GM12878 (cell line): Measurements from ENCODE around the gene FOXG1.

Experiments
- ATF2 ChIP-seq: IDR thresholded peaks from 2 replicates; pipeline ENCODE4 v1.6.1; 2012; ENCODE audit warnings: low read length, inconsistent platforms
- BACH1 ChIP-seq: fragments of 450-650 bp; IDR thresholded peaks from 2 replicates; pipeline ENCODE4 v1.6.1; 2017; ENCODE audit warnings: mild to moderate bottlenecking, borderline replicate concordance
- CBFB ChIP-seq: IDR thresholded peaks from 2 replicates; pipeline ENCODE4 v1.6.1; 2016; ENCODE audit warnings: antibody characterized with exemption, low read depth
- CEBPB ChIP-seq, 2 experiments: fragments of 150-350 bp in 1 of 2; IDR thresholded peaks; 2 replicates each; pipeline ENCODE4 v1.6.1; 2012 to 2014; ENCODE audit warnings: low read depth in 2 of 2, low read length in 2 of 2, borderline replicate concordance in 1 of 2, inconsistent platforms in 1 of 2
- CTCF ChIP-seq, 3 experiments: IDR thresholded peaks in 2 of 3; conservative IDR thresholded peaks in 1 of 3; 2 replicates each; pipeline ENCODE4 v1.5.1; 2011; ENCODE audit warnings: low read depth in 3 of 3, low read length in 3 of 3, mild to moderate bottlenecking in 3 of 3, control low read depth in 2 of 3, moderate library complexity in 2 of 3, inconsistent platforms in 1 of 3, mixed read lengths in 1 of 3; ENCODE audit not compliant: control insufficient read depth in 2 of 3, insufficient read depth in 1 of 3; ENCODE audit errors: extremely low read depth in 1 of 3
- ETV6 ChIP-seq, 2 experiments: fragments of 450-650 bp in 1 of 2; IDR thresholded peaks in 1 of 2; conservative IDR thresholded peaks in 1 of 2; 2 replicates each; pipeline ENCODE4 v1.6.1; 2014; ENCODE audit warnings: antibody characterized with exemption in 1 of 2, borderline replicate concordance in 1 of 2, low read depth in 1 of 2, mild to moderate bottlenecking in 1 of 2, moderate library complexity in 1 of 2
- GABPA ChIP-seq: IDR thresholded peaks from 2 replicates; pipeline ENCODE4 v1.6.1; 2014; ENCODE audit warnings: antibody characterized with exemption, low read depth, mild to moderate bottlenecking, inconsistent platforms
- GATAD2B ChIP-seq: fragments of 450-650 bp; conservative IDR thresholded peaks from 2 replicates; pipeline ENCODE4 v1.6.1; 2017; ENCODE audit warnings: low read depth, mild to moderate bottlenecking, moderate library complexity
- MXI1 ChIP-seq: fragments of 150-350 bp; IDR thresholded peaks from 2 replicates; pipeline ENCODE4 v1.6.1; 2011; ENCODE audit warnings: low read depth, mild to moderate bottlenecking, inconsistent platforms, low read length, improper control_type of control experiment
- NFIC ChIP-seq: IDR thresholded peaks from 2 replicates; pipeline ENCODE4 v1.6.1; 2012; ENCODE audit warnings: low read depth, mild to moderate bottlenecking, inconsistent platforms, low read length, moderate library complexity
- NR2C2 ChIP-seq: IDR thresholded peaks from 2 replicates; pipeline ENCODE4 v1.6.1; 2011; ENCODE audit warnings: borderline replicate concordance, low read depth; ENCODE audit not compliant: control insufficient read depth, insufficient read length
- NR2F1 ChIP-seq: fragments of 450-650 bp; conservative IDR thresholded peaks from 2 replicates; pipeline ENCODE4 v1.6.1; 2017; ENCODE audit warnings: mild to moderate bottlenecking
- POLR2AphosphoS5 ChIP-seq: IDR thresholded peaks from 2 replicates; pipeline ENCODE4 v1.6.1; 2011; ENCODE audit warnings: mild to moderate bottlenecking, low read length, inconsistent platforms
- TBL1XR1 ChIP-seq: IDR thresholded peaks from 2 replicates; pipeline ENCODE4 v1.6.1; 2012; ENCODE audit warnings: low read depth, low read length, improper control_type of control experiment

- TF ChIP-seq TBL1XR1 (no peak), MXI1 (no peak), NR2C2 (no peak), BACH1 (no peak), NR2F1 (no peak), CEBPB (IDR thresholded peaks at IDR 0.05; ENCODE audit: borderline replicate concordance in 1 of 2, low read depth in 2 of 2, low read length in 2 of 2) (no peak), ATF2 (no peak), CTCF (IDR thresholded peaks at IDR 0.05 in 2 of 3, conservative IDR thresholded peaks at IDR 0.05 in 1 of 3; ENCODE audit: control insufficient read depth in 2 of 3, extremely low read depth in 1 of 3, insufficient read depth in 1 of 3, low read depth in 3 of 3, low read length in 3 of 3) (no peak), ETV6 (conservative IDR thresholded peaks at IDR 0.05 in 1 of 2, IDR thresholded peaks at IDR 0.05 in 1 of 2; ENCODE audit: borderline replicate concordance in 1 of 2, low read depth in 1 of 2) (no peak), POLR2AphosphoS5 (no peak), CBFB (no peak), GABPA (no peak), NFIC (no peak), GATAD2B (no peak)
Measured at GRCh38 chr14:28731358-28731757, 35.2 kb upstream of the FOXG1 start.
